WI38 (cell line): ENCODE results near the gene ESM1.

Source experiments
- H3K4me3 ChIP-seq: 2 replicates; pipeline ENCODE4 v1.5.1; 2011; ENCODE audit warnings: low read depth, mild to moderate bottlenecking, control low read depth, low read length
- CTCF ChIP-seq: IDR thresholded peaks from 2 replicates; pipeline ENCODE4 v1.5.1; 2012; ENCODE audit warnings: low read depth, mild to moderate bottlenecking, control low read depth, low read length

ESM1 gene, protein sequence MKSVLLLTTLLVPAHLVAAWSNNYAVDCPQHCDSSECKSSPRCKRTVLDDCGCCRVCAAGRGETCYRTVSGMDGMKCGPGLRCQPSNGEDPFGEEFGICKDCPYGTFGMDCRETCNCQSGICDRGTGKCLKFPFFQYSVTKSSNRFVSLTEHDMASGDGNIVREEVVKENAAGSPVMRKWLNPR

DNA sequence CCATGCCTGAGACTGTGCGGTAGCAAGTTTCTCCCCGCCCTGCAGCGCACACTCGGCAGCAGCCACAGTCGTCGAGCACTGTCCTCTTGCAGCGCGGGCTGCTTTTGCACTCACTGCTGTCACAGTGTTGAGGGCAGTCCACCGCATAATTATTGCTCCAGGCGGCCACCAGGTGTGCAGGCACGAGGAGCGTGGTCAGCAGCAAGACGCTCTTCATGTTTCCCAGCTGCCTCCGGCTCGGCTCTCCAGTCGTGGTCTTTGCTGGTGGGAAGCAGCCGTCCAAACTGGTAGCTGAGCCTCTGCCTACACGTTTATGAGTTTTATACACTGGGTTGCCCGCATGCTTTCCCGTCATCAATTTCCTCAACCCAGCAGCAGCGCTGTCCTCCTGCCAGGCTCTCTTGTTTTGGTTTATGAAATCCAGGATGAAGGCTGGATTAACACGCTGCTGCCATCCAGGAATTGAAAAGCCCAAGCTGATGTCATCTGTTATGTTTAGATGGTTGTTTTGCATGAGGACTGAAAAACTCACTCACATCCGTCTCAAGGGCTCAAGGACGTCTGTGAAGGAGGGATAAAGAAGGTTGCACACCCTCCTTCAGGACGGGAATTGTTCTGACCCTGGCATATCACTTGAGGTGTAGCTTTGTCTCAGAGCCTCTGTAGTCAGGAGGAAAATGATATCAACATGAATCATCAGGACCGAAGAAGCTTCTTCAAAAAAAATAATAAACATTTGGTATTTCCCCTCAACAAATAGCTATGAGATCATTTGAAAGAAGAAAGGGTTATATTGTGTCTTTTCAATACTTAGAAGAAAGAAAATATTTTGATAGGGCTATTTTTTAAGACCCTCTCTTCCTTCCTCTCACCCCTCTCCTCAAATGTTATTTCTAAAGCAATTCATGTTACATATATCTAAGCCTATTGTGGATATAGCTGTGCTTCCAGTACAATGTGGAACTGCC lies at the start of gene ESM1:
TSS of gene ESM1 (minus strand) at position 293 of the 968 bp plus-strand sequence. CDS start at position 217, 76 bp downstream.
- TF ChIP-seq CTCF: no peak
- peak within 1 kb of the TSS; percentile 30 for H3K4me3 ChIP-seq

DNA sequence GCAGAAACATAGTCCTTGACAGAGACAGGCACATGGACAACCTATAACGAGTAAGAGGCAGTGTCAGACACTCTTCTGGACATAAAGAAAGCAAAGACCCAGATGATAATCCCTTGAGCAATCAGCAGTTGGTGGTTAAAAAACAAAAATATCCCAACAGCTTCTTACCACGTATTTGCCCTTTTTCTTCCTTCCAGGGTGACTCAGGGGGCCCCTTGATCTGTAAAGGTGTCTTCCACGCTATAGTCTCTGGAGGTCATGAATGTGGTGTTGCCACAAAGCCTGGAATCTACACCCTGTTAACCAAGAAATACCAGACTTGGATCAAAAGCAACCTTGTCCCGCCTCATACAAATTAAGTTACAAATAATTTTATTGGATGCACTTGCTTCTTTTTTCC lies 48.2 kb upstream of the ESM1 start:
- no peak for TF ChIP-seq CTCF
- H3K4me3 ChIP-seq: no peak overlapping the region

- no peak for TF ChIP-seq CTCF
- H3K4me3 ChIP-seq: no peak overlapping the region
Observed at GRCh38 chr5:55031492-55031891, 46.1 kb upstream of the ESM1 start.

DNA sequence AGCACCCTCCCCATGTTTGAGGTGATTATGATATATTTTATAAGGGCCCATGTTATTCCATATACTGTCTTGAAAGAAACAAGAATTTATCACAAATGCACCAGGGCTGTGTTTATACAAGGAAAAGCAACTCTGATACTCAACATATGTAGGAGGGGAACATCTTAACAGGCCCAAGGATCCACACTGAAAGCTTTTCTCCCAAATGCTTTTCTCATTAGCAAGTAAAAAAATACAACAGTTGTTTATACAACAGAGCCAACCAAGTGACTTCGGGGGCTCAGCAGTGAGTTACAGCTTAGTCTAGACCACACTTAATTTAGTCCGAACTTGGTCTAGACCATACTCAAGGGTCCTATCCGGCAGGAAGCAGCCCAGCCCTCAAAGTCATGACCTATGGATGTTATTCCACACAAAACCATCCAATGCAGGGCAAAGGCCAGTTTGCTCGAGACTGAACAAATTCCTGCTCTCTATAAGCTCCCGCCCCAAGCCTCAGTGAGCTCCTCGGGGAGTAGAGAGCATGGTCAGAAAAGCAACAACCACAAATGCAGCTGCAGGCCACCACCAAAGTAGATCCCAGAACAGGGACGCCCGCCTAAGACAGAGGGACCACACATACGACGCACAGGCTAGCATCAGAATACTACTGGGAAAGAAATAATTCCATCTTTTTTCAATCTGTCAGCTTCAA lies 45.4 kb upstream of the ESM1 start:
- no peak overlapping the region for H3K4me3 ChIP-seq
- no peak for TF ChIP-seq CTCF

DNA sequence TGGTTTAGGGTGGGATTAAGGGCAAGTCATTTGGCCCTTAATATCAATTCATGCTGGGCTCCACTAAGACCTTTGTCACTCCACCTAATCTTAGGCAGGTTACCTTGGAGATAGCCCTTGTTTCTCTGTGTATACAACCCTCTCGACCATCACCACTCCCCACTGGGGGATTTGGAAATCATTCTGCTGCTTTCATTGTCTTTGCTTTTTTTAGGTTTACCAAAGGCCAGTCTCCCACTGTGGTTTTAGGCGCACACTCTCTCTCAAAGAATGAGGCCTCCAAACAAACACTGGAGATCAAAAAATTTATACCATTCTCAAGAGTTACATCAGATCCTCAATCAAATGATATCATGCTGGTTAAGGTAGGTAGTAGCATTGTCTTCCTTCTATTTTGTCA lies 44.8 kb upstream of the ESM1 start:
- no peak for TF ChIP-seq CTCF

DNA sequence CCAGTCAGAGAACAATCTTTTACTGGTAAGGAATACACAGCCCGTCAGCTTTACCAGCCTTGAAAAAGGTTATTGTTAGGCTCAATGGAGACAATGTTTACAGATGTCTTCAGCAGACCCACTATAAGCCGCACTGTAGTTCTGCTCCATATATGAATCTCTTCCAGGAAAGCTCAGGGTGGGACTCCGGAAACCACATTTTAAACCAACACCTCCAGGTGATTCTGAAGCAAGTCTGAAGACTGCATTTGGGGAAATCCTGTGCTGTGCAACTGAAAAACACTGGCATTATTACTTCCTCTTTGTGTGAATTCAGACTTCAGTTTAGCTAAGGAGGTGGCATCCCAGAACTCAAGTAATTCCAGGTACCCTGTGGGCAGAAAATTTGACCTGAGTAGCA lies 42.2 kb upstream of the ESM1 start:
- no peak overlapping the region for H3K4me3 ChIP-seq
- no peak for TF ChIP-seq CTCF

More for the DNA sequence above, 44.8 kb upstream of the ESM1 start:
- H3K4me3 ChIP-seq: no peak overlapping the region
